Kidney (tissue), 14 donors: ENCODE data around the gene NXPH2. TPM values are rescaled to one million over a fixed set of nuclear protein-coding genes. Genes with fewer than 3 reads are reported as not detected.

Source experiments
- DNase-seq, 5 donors: peaks; one replicate each; pipeline ENCODE4 v3.0.0-alpha.2; 2013 to 2020
- FAIRE-seq: peaks from 2 replicates; lab custom pipeline; 2012; peaks lifted over from hg19 to GRCh38; lab: Jason Lieb, UNC
- H3K27ac ChIP-seq, 2 donors: one replicate each; pipeline ENCODE4 v1.7.0; 2013; ENCODE audit warnings: low read depth in 2 of 2, low read length in 2 of 2, inconsistent platforms in 1 of 2
- H3K27me3 ChIP-seq: one replicate; pipeline ENCODE4 v1.7.1; 2013; ENCODE audit warnings: low read length, inconsistent platforms; ENCODE audit not compliant: control insufficient read depth, insufficient read depth
- H3K36me3 ChIP-seq, 3 donors: one replicate each; pipeline versions ENCODE4 v1.7.0 to v1.7.1; 2013; ENCODE audit warnings: low read length in 3 of 3, control low read depth in 1 of 3, inconsistent platforms in 1 of 3; ENCODE audit not compliant: insufficient read depth in 3 of 3, control insufficient read depth in 2 of 3
- H3K4me1 ChIP-seq, 3 donors: one replicate each; pipeline versions ENCODE4 v1.7.0 to v1.7.1; 2013; ENCODE audit warnings: low read length in 3 of 3, inconsistent platforms in 1 of 3, low read depth in 1 of 3; ENCODE audit not compliant: control insufficient read depth in 2 of 3, insufficient read depth in 2 of 3
- H3K4me3 ChIP-seq, 3 donors: one replicate each; pipeline versions ENCODE4 v1.7.0 to v1.8.1; 2013; ENCODE audit warnings: low read length in 3 of 3, control low read depth in 1 of 3, inconsistent platforms in 1 of 3
- H3K9ac ChIP-seq, 3 donors: one replicate each; pipeline versions ENCODE4 v1.7.0 to v1.7.1; 2013; ENCODE audit warnings: low read length in 3 of 3, control low read depth in 1 of 3, inconsistent platforms in 1 of 3
- H3K9me3 ChIP-seq, 3 donors: one replicate each; pipeline versions ENCODE4 v1.7.0 to v1.7.1; 2013; ENCODE audit warnings: low read length in 3 of 3, control low read depth in 1 of 3, inconsistent platforms in 1 of 3; ENCODE audit not compliant: control insufficient read depth in 2 of 3, insufficient read depth in 1 of 3
- intact Hi-C: fragments of 100-400 bp; cut with DNase I; formaldehyde crosslinking; loops from one replicate; pipeline ENCODE4 v1.11.1; 2022
- polyA plus RNA-seq: library from polyadenylated mRNA; stranded (reverse); fragments of 350-450 nt; fragmentation: Illumina TruSeq; extraction: RNeasy Lipid Tissue Mini Kit (QIAGEN cat#74804); gene quantifications from one replicate; pipeline ENCODE4 v1.2.3, GENCODE V29; 2014; ENCODE audit warnings: low read depth, low replicate concordance; ENCODE audit not compliant: insufficient read depth
- total RNA-seq: library from RNA; stranded (reverse); fragmentation: NEBNext Ultra II Directional; extraction: Animal tissue kit (Norgen Biotek cat#: 25700); gene quantifications from one replicate; pipeline ENCODE4 v1.2.1, GENCODE V29; 2021
- TF ChIP-seq, protein P1 (sequence below): IDR thresholded peaks from 3 replicates; pipeline ENCODE4 v1.5.1; 2012; ENCODE audit warnings: mild to moderate bottlenecking, moderate library complexity, borderline replicate concordance; ENCODE audit not compliant: insufficient read depth; ENCODE audit errors: extremely low read depth
- donor health status: control.
- donor health status: control.
- donor health status: control.
- donor health status: control.
- donor health status: control.
- donor health status: DM: yes; HTN: yes; CAD: no.
- donor health status: Normal renal cell carcinoma (clear cell type).

Gene NXPH2
- total and polyA plus RNA-seq, 2 donors from 2014 or later = 0.57 to 2.2 TPM

DNA sequence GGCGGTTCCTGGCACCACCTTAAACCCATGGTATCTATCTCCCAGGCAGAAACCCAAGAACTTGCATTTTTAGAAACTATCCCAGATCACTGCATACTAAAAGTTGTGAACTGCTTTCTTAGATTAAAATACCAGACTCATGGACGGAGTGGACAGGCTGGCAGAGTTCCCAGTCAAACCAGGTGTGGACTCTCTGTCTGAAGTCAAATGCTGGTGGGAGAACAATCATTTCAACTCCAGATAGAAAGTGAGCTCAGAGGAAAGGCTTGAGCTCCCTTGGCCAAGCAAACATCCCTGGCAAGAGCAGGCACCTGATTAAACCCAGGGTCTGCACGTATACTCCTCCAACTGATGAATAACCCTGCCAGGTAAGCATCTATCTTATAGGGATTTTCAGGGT, 19.5 kb downstream of the NXPH2 start:
- Histone ChIP-seq H3K36me3 (no peaks in the 10 kb centered on the region), H3K27ac (no peak overlapping the region), H3K27me3 (no peaks in the 10 kb centered on the region), H3K4me3 (no peak overlapping the region), H3K4me1 (no peaks in the 10 kb centered on the region), H3K9me3 (no peaks in the 10 kb centered on the region), H3K9ac (no peak overlapping the region)
- intact Hi-C loops = no loop called here
- DNase-seq (no peak), FAIRE-seq (no peak)
- TF ChIP-seq, protein P1, sequence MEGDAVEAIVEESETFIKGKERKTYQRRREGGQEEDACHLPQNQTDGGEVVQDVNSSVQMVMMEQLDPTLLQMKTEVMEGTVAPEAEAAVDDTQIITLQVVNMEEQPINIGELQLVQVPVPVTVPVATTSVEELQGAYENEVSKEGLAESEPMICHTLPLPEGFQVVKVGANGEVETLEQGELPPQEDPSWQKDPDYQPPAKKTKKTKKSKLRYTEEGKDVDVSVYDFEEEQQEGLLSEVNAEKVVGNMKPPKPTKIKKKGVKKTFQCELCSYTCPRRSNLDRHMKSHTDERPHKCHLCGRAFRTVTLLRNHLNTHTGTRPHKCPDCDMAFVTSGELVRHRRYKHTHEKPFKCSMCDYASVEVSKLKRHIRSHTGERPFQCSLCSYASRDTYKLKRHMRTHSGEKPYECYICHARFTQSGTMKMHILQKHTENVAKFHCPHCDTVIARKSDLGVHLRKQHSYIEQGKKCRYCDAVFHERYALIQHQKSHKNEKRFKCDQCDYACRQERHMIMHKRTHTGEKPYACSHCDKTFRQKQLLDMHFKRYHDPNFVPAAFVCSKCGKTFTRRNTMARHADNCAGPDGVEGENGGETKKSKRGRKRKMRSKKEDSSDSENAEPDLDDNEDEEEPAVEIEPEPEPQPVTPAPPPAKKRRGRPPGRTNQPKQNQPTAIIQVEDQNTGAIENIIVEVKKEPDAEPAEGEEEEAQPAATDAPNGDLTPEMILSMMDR = no peak

- no peak for FAIRE-seq
- Histone ChIP-seq H3K4me1 (no peaks in the 10 kb centered on the region), H3K36me3 (no peaks in the 10 kb centered on the region), H3K9ac (no peak overlapping the region), H3K27me3 (no peaks in the 10 kb centered on the region), H3K4me3 (no peak overlapping the region), H3K9me3 (no peaks in the 10 kb centered on the region), H3K27ac (no peak overlapping the region)
- TF ChIP-seq, protein P1 = no peak
- no peak for DNase-seq
- intact Hi-C loops = no loop called here
Observed at GRCh38 chr2:138757384-138757783, 22.8 kb downstream of the NXPH2 start.

- Histone ChIP-seq H3K9me3 (no peaks in the 10 kb centered on the region), H3K27ac (no peak overlapping the region), H3K4me1 (no peaks in the 10 kb centered on the region), H3K9ac (no peak overlapping the region), H3K4me3 (no peak overlapping the region), H3K27me3 (no peaks in the 10 kb centered on the region), H3K36me3 (no peaks in the 10 kb centered on the region)
- intact Hi-C loops = no loop called here
- TF ChIP-seq, protein P1 = no peak
- DNase-seq = no peak
- no peak for FAIRE-seq
Observed at GRCh38 chr2:138752197-138752956, 27.8 kb downstream of the NXPH2 start.
